ENCODE results near the gene REXO1.

GRCh38 chr19:1854039-1854541 lies 5.8 kb upstream of the REXO1 start:
- TF ChIP-seq EZH2 (IDR thresholded peaks at IDR 0.05): no peak
- no peak for TF ChIP-seq CTCF (IDR thresholded peaks at IDR 0.05 in 2 of 3, conservative IDR thresholded peaks at IDR 0.05 in 1 of 3; ENCODE audit: borderline replicate concordance in 1 of 3, insufficient read depth in 1 of 3, low read depth in 2 of 3, low read length in 2 of 3)
- TF ChIP-seq POLR2A (IDR thresholded peaks at IDR 0.05; ENCODE audit: borderline replicate concordance, extremely low read depth, insufficient read depth, insufficient read length): no peak
- no peak for TF ChIP-seq ZFX (IDR thresholded peaks at IDR 0.05)
- TF ChIP-seq EGR1 (IDR thresholded peaks at IDR 0.05; ENCODE audit: low read depth): no peak
- TF ChIP-seq POLR2AphosphoS5 (IDR thresholded peaks at IDR 0.05; ENCODE audit: low read depth, low read length): no peak
- no peak for TF ChIP-seq JUND (IDR thresholded peaks at IDR 0.05)
- no peak for TF ChIP-seq EZH2phosphoT487 (IDR thresholded peaks at IDR 0.05; ENCODE audit: borderline replicate concordance)
- TF ChIP-seq, protein P1, sequence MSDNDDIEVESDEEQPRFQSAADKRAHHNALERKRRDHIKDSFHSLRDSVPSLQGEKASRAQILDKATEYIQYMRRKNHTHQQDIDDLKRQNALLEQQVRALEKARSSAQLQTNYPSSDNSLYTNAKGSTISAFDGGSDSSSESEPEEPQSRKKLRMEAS (IDR thresholded peaks at IDR 0.05): no peak
- no peak for TF ChIP-seq FOSL1 (IDR thresholded peaks at IDR 0.05; ENCODE audit: low read depth)
- no peak for TF ChIP-seq SP1 (IDR thresholded peaks at IDR 0.05; ENCODE audit: low read depth)
- TF ChIP-seq CEBPB (IDR thresholded peaks at IDR 0.05; ENCODE audit: low read depth): no peak
